Measurements from ENCODE around the gene ITGB3BP. TPM values are rescaled to one million over a fixed set of nuclear protein-coding genes. Genes with fewer than 3 reads are reported as not detected.

ITGB3BP gene
- total and polyA plus RNA-seq, 2 of the 13 experiments (the other 11 are each of a cell fraction or from before 2014, with no cell fraction given): 19.0 to 46.5 TPM

DNA sequence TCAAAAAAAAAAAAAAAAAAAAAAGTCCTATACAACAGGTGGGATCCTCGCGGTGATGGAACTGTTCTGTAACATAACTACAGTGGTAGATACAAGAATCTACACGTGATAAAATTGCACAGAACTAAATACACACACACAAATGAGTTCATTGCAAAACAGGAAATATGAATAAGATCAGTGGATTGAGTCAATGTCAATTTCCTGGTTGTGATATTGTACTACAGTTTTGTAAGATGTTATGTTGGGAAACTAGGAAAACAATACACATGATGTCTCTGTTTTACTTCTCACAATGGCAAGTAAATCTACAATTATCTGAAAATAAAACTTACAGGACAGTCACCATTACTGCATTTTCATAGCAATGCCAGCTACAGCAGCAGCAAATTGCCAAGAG is 59.8 kb downstream of the ITGB3BP start (continued):
- TF ChIP-seq, protein P1, sequence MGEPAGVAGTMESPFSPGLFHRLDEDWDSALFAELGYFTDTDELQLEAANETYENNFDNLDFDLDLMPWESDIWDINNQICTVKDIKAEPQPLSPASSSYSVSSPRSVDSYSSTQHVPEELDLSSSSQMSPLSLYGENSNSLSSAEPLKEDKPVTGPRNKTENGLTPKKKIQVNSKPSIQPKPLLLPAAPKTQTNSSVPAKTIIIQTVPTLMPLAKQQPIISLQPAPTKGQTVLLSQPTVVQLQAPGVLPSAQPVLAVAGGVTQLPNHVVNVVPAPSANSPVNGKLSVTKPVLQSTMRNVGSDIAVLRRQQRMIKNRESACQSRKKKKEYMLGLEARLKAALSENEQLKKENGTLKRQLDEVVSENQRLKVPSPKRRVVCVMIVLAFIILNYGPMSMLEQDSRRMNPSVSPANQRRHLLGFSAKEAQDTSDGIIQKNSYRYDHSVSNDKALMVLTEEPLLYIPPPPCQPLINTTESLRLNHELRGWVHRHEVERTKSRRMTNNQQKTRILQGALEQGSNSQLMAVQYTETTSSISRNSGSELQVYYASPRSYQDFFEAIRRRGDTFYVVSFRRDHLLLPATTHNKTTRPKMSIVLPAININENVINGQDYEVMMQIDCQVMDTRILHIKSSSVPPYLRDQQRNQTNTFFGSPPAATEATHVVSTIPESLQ (CRISPR knock-in tag; conservative IDR thresholded peaks at IDR 0.05): no peak

DNA sequence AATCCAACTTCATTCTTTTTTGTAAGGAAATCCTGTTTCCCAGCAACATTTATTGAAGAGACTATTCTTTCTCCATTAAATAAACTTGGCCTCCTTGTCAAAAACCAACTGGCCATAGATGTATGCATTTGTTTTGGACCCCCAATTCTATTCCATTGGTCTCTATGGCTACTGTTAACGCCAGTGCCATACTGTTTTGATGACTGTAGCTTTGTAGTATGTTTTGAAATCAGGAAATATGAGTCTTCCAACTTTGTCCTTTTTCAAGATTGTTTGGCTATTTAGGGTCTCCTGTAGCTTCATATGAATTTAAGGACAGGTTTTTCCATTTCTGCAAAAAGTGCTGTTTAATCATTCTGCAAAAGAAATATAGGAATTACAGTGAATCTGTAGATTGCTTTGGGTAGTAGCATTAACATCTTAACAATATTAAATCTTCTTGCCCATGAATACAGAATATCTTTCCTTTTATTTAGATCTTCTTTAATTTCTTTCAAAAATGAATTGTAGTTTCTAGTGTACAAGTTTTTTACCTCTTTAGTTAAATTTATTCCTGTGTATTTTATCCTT is 61.3 kb downstream of the ITGB3BP start:
- peaks cover 13% of the 10 kb centered on the region for H3K9me3 ChIP-seq (ENCODE audit: low read length)
- FAIRE-seq (no peak), ATAC-seq (no peak), DNase-seq (ENCODE audit: low spot score) (no peak)
- no peak overlapping the region for H2AFZ ChIP-seq (ENCODE audit: low read length)
- no TSS peak for BruUV-seq (replicated peaks)
- peak; percentile 95; the same call in 1 of the 2 replicates for TF ChIP-seq CHD4 (IDR thresholded peaks at IDR 0.05; ENCODE audit: borderline replicate concordance, low read length)
- TF ChIP-seq ZNF354B (CRISPR knock-in tag; IDR thresholded peaks at IDR 0.05): no peak
- TF ChIP-seq KDM1A (CRISPR knock-in tag; IDR thresholded peaks at IDR 0.05): 0 out of 2 replicates have a peak, but pooled peaks have one; percentile 27
- TF ChIP-seq, protein P2, sequence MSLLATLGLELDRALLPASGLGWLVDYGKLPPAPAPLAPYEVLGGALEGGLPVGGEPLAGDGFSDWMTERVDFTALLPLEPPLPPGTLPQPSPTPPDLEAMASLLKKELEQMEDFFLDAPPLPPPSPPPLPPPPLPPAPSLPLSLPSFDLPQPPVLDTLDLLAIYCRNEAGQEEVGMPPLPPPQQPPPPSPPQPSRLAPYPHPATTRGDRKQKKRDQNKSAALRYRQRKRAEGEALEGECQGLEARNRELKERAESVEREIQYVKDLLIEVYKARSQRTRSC (CRISPR knock-in tag; IDR thresholded peaks at IDR 0.05; ENCODE audit: low read depth): no peak
- ChIA-PET CTCF (ENCODE audit: low intra/inter-chr PET ratio, low total read pairs) (no interaction called here), POLR2A (no interaction called here)
- H3K27me3 ChIP-seq (ENCODE audit: control insufficient read depth in 1 of 2, insufficient read depth in 2 of 2, low read length in 2 of 2): no peaks in the 10 kb centered on the region
- H3K79me2 ChIP-seq (ENCODE audit: insufficient read depth, low read length): no peaks in the 10 kb centered on the region
- no peak overlapping the region for H3K27ac ChIP-seq (ENCODE audit: extremely low read length, insufficient read depth, low read length)
- in situ Hi-C loops (cut with HindIII; ENCODE audit: extremely low pct_ligation_motif_present, low pct_unique_long_range_greater_than_20kb): no loop called here
- H3K36me3 ChIP-seq (replicated peaks in 1 of 2; ENCODE audit: control insufficient read depth in 1 of 2, insufficient read depth in 2 of 2, low read length in 2 of 2): no peaks in the 10 kb centered on the region
- H3K9ac ChIP-seq (ENCODE audit: insufficient read depth, low read depth, low read length): no peak overlapping the region
- no peaks in the 10 kb centered on the region for H4K20me1 ChIP-seq (ENCODE audit: insufficient read depth, low read length)
- no peak overlapping the region for H3K4me2 ChIP-seq (ENCODE audit: low read depth, low read length)
- intact Hi-C loops (cut with micrococcal nuclease; ENCODE audit: unreplicated experiment): no loop called here
- no peak overlapping the region for H3K4me3 ChIP-seq (replicated peaks in 1 of 3; ENCODE audit: insufficient read depth in 1 of 3, low read depth in 2 of 3, low read length in 3 of 3)
- whole genome bisulfite sequencing (ENCODE audit: low lambda C conversion rate): 97% methylated on average over 1 of the region's 1 CpG
- H3K4me1 ChIP-seq (ENCODE audit: insufficient read depth, low read length): no peaks in the 10 kb centered on the region
